ENCODE results near the gene C1QL3. TPM values are rescaled to one million over a fixed set of nuclear protein-coding genes. Genes with fewer than 3 reads are reported as not detected.

The C1QL3 gene
- 0.06 TPM in 1 of 2 replicates, not detected in the other for total RNA-seq

DNA sequence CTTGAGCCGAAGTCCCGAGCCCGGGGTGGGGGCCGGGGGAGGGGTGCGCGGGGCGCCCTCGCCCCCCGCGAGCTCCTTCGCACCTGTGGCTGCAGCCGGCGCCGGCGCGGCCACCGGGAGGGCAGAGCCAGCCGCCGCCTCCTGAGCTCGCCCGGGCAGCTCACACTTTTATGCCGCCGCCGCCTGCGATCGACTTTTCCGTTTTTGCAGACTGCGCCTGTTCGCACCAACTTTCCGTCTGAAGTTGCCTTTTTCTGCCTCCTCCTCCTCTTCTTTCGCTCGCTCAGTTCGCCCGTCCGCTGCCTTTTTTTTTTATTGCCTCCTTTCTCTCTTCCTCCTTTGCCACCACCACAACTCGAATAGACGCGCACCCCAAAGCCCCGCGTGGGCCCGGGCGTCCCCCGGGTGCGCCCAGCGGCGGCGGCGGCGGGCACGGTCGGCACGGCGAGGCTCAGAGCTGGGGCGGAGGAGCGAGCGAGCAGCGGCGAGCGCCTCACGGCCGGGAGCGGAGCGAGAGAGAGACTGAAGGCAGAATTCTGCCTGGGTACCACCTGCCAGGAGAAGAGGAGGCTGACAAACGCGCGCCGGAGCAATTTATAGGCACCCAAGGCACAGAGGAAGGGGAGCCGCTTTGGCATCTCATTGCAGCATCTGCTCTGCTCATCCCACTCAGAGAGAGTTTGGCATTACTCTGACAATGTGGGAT lies at the start of gene C1QL3:
Gene C1QL3, minus strand, starts transcription at position 569 of the 706 bp plus-strand sequence. CDS start 814 bp downstream, outside the sequence.

Other genes with a start within 250 kb of the C1QL3 start
- 9.8 and 11.5 TPM in 2 replicates for gene PTER, start 84.9 kb downstream of the C1QL3 start, total RNA-seq

All from aortic smooth muscle cell (primary cell).